ENCODE results near the gene PPARG. TPM values are rescaled to one million over a fixed set of nuclear protein-coding genes. Genes with fewer than 3 reads are reported as not detected.

The PPARG gene
- total and polyA plus RNA-seq, 2 experiments from 2014 or later, result 0.15 to 0.42 TPM

GRCh38 chr3:12369598-12369997 lies 80.7 kb downstream of the PPARG start:
- no peaks in the 10 kb centered on the region for H3K27me3 ChIP-seq (ENCODE audit: insufficient read depth)
- ATAC-seq, result no peak
- peaks cover 2% of the 10 kb centered on the region; the same call in 1 of the 2 replicates for H3K4me1 ChIP-seq (ENCODE audit: insufficient read depth)
- H4K20me1 ChIP-seq (replicated peaks; ENCODE audit: insufficient read depth), result no peaks in the 10 kb centered on the region
- Mint-ChIP-seq H3K9me3 (0 out of 3 replicates have a peak, but pooled peaks cover 2% of the 10 kb centered on the region), H3K4me1 (peaks cover 5% of the 10 kb centered on the region; the same call in 2 of the 3 replicates), H3K4me3 (no peak overlapping the region), H3K27me3 (ENCODE audit: insufficient read depth, low read depth, poor library complexity) (no peaks in the 10 kb centered on the region), H3K27ac (no peak overlapping the region), H3K36me3 (ENCODE audit: low read depth) (no peaks in the 10 kb centered on the region)
- H3K79me2 ChIP-seq (replicated peaks; ENCODE audit: insufficient read depth), result no peaks in the 10 kb centered on the region
- no peak overlapping the region for H3K27ac ChIP-seq (ENCODE audit: low read depth)
- TF ChIP-seq POLR2AphosphoS5 (IDR thresholded peaks at IDR 0.05; ENCODE audit: low read depth) (no peak), ZNF331 (CRISPR knock-in tag; IDR thresholded peaks at IDR 0.05; ENCODE audit: low read depth) (no peak), ZNF114 (CRISPR knock-in tag; IDR thresholded peaks at IDR 0.05) (no peak), EZH2 (IDR thresholded peaks at IDR 0.05; ENCODE audit: low read depth, unreplicated experiment) (no peak), REST (IDR thresholded peaks at IDR 0.05; ENCODE audit: unreplicated experiment) (no peak), NANOG (IDR thresholded peaks at IDR 0.05; ENCODE audit: borderline replicate concordance) (no peak), CREB1 (CRISPR knock-in tag; IDR thresholded peaks at IDR 0.05; ENCODE audit: low read depth) (no peak), ETS1 (IDR thresholded peaks at IDR 0.05) (no peak)
- no peaks in the 10 kb centered on the region for H3K9me2 ChIP-seq (ENCODE audit: insufficient read depth)
- no peaks in the 10 kb centered on the region for H3F3A ChIP-seq (replicated peaks; ENCODE audit: low read depth)
- no peaks in the 10 kb centered on the region for H3K36me3 ChIP-seq (ENCODE audit: insufficient read depth)
- DNase-seq (ENCODE audit: low spot score), result no peak
- H3K4me2 ChIP-seq, result no peak overlapping the region
- H2AFZ ChIP-seq, result peak overlapping the region; percentile 12; the same call in 1 of the 2 replicates
- H3K4me3 ChIP-seq, result no peak overlapping the region

GRCh38 chr3:12370758-12371157 lies 81.9 kb downstream of the PPARG start:
- Histone ChIP-seq H3K4me1 (ENCODE audit: insufficient read depth) (peaks cover 2% of the 10 kb centered on the region; the same call in 1 of the 2 replicates), H3K4me2 (no peak overlapping the region), H3K79me2 (replicated peaks; ENCODE audit: insufficient read depth) (no peaks in the 10 kb centered on the region), H3K4me3 (no peak overlapping the region), H3K27me3 (ENCODE audit: insufficient read depth) (no peaks in the 10 kb centered on the region), H3F3A (replicated peaks; ENCODE audit: low read depth) (no peaks in the 10 kb centered on the region), H4K20me1 (replicated peaks; ENCODE audit: insufficient read depth) (no peaks in the 10 kb centered on the region), H3K27ac (ENCODE audit: low read depth) (no peak overlapping the region), H3K36me3 (ENCODE audit: insufficient read depth) (no peaks in the 10 kb centered on the region), H3K9me2 (ENCODE audit: insufficient read depth) (no peaks in the 10 kb centered on the region), H2AFZ (no peak overlapping the region)
- 0 out of 3 replicates have a peak, but pooled peaks cover 2% of the 10 kb centered on the region for H3K9me3 Mint-ChIP-seq
- H3K27me3 Mint-ChIP-seq (ENCODE audit: insufficient read depth, low read depth, poor library complexity), result no peaks in the 10 kb centered on the region
- ATAC-seq (peak; percentile 76), DNase-seq (ENCODE audit: low spot score) (peak; percentile 61)
- H3K4me1 Mint-ChIP-seq, result peaks cover 5% of the 10 kb centered on the region; the same call in 2 of the 3 replicates
- H3K36me3 Mint-ChIP-seq (ENCODE audit: low read depth), result no peaks in the 10 kb centered on the region
- H3K4me3 Mint-ChIP-seq, result no peak overlapping the region
- TF ChIP-seq NANOG (IDR thresholded peaks at IDR 0.05; ENCODE audit: borderline replicate concordance), result no peak
- TF ChIP-seq CTCF (conservative IDR thresholded peaks at IDR 0.05; ENCODE audit: low read depth in 2 of 2), result peak; percentile 23 to 36; a peak in 2 of 4 replicates
- H3K27ac Mint-ChIP-seq, result no peak overlapping the region
